ENCODE measurements around the gene TMEM8B. TPM values are rescaled to one million over a fixed set of nuclear protein-coding genes. Genes with fewer than 3 reads are reported as not detected.

The TMEM8B gene
- total and polyA plus RNA-seq, 9 of the 15 experiments (the other 6 are each of a cell fraction or from before 2014, with no cell fraction given) = 0.01 to 2.2 (median 1.1) TPM

GRCh38 chr9:35801328-35802128 is 27.5 kb upstream of the TMEM8B start (continued):
- TF ChIP-seq PTRF (tag; IDR thresholded peaks at IDR 0.05) (no peak), PPARD (CRISPR knock-in tag; IDR thresholded peaks at IDR 0.05) (no peak), EP400 (IDR thresholded peaks at IDR 0.05) (no peak), TEAD4 (IDR thresholded peaks at IDR 0.05; ENCODE audit: low read length) (peak; percentile 71), TEAD4 (CRISPR knock-in tag; IDR thresholded peaks at IDR 0.05; ENCODE audit: borderline replicate concordance) (no peak), FUS (optimal IDR thresholded peaks at IDR 0.05; ENCODE audit: low read depth, low read length) (no peak), FOXA1 (IDR thresholded peaks at IDR 0.05; ENCODE audit: borderline replicate concordance) (no peak), PHB (CRISPR knock-in tag; IDR thresholded peaks at IDR 0.05) (no peak), ARID1B (IDR thresholded peaks at IDR 0.05) (peak; percentile 87), GMEB1 (CRISPR knock-in tag; IDR thresholded peaks at IDR 0.05) (no peak), ZNF551 (CRISPR knock-in tag; IDR thresholded peaks at IDR 0.05) (no peak), MTA1 (IDR thresholded peaks at IDR 0.05; ENCODE audit: borderline replicate concordance) (no peak), L3MBTL2 (IDR thresholded peaks at IDR 0.05) (no peak), REST (IDR thresholded peaks at IDR 0.05; ENCODE audit: borderline replicate concordance) (no peak), REST (CRISPR knock-in tag; IDR thresholded peaks at IDR 0.05; ENCODE audit: low read depth) (no peak), SETDB1 (IDR thresholded peaks at IDR 0.05; ENCODE audit: low read length) (no peak), TRIM25 (IDR thresholded peaks at IDR 0.05; ENCODE audit: borderline replicate concordance) (no peak), PURB (CRISPR knock-in tag; IDR thresholded peaks at IDR 0.05; ENCODE audit: low read depth) (no peak), PML (IDR thresholded peaks at IDR 0.05; ENCODE audit: low read length) (no peak)
